Measurements from ENCODE around the gene TRIM26. TPM values are rescaled to one million over a fixed set of nuclear protein-coding genes. Genes with fewer than 3 reads are reported as not detected.

Gene TRIM26
- total and polyA plus RNA-seq, 4 donors = 32.1 to 51.4 (median 38.1) TPM

GRCh38 chr6:30180145-30180544, 33.1 kb downstream of the TRIM26 start:
- Histone ChIP-seq H3K9me3 (ENCODE audit: control insufficient read depth in 4 of 4, insufficient read depth in 3 of 4, low read length in 3 of 4) (no peaks in the 10 kb centered on the region), H3K27me3 (ENCODE audit: control insufficient read depth in 3 of 3, insufficient read depth in 3 of 3, low read length in 2 of 3) (peaks cover 0 to 12% (median 2%) of the 10 kb centered on the region in 3 donors), H3K9ac (ENCODE audit: insufficient read depth in 1 of 2, low read length in 2 of 2) (no peak overlapping the region), H3K4me3 (no peak overlapping the region), H3K4me1 (ENCODE audit: control insufficient read depth in 5 of 5, insufficient read depth in 5 of 5, low read length in 5 of 5) (no peaks in the 10 kb centered on the region), H3K27ac (ENCODE audit: low read depth in 1 of 2, low read length in 1 of 2) (no peak overlapping the region), H3K36me3 (ENCODE audit: control insufficient read depth in 4 of 4, insufficient read depth in 4 of 4, low read length in 4 of 4) (peaks cover 2 to 9% (median 7%) of the 10 kb centered on the region in 4 donors)
- no peak for TF ChIP-seq CTCF (IDR thresholded peaks at IDR 0.05; ENCODE audit: control extremely low read depth, extremely low read depth)
- 88 to 93% methylated on average over 1 of the region's 1 CpG for WGBS, 2 donors
- DNase-seq (no peak), ATAC-seq (ENCODE audit: insufficient read depth, low FRiP score) (no peak)

- Histone ChIP-seq H3K36me3 (ENCODE audit: control insufficient read depth in 4 of 4, insufficient read depth in 4 of 4, low read length in 4 of 4) (peaks cover 0 to under 1% (median 0%) of the 10 kb centered on the region in 4 donors), H3K27ac (ENCODE audit: low read depth in 1 of 2, low read length in 1 of 2) (no peak overlapping the region), H3K27me3 (ENCODE audit: control insufficient read depth in 3 of 3, insufficient read depth in 3 of 3, low read length in 2 of 3) (peaks cover 0 to 25% (median 4%) of the 10 kb centered on the region in 3 donors), H3K4me1 (ENCODE audit: control insufficient read depth in 5 of 5, insufficient read depth in 5 of 5, low read length in 5 of 5) (no peaks in the 10 kb centered on the region), H3K4me3 (no peak overlapping the region), H3K9ac (ENCODE audit: insufficient read depth in 1 of 2, low read length in 2 of 2) (no peak overlapping the region), H3K9me3 (ENCODE audit: control insufficient read depth in 4 of 4, insufficient read depth in 3 of 4, low read length in 3 of 4) (no peaks in the 10 kb centered on the region)
- TF ChIP-seq CTCF (IDR thresholded peaks at IDR 0.05; ENCODE audit: control extremely low read depth, extremely low read depth) = no peak
- 39 to 98% methylated on average over 1 of the region's 1 CpG for WGBS, 2 donors
- no peak for DNase-seq
- no peak for ATAC-seq (ENCODE audit: insufficient read depth, low FRiP score)
Measured at GRCh38 chr6:30178837-30179236, 34.4 kb downstream of the TRIM26 start.

DNA sequence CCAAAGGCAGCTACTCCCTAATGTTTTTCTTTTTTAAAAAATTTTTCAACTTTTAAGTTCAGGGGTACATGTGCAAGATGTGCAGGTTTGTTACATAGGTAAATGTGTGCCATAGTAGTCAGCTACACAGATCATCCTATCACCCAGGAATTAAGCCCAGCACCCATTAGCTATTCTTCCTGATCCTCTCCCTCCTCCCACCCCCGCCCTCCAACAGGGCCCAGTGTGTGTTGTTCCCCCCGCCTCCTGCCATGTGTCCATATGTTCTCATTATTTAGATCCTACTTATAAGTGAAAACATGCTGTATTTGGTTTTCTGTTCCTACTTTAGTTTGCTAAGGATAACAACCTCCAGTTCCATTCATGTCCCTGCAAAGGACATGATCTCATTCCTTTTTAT, 37.4 kb downstream of the TRIM26 start:
- DNase-seq (no peak), ATAC-seq (ENCODE audit: insufficient read depth, low FRiP score) (no peak)
- H3K9ac ChIP-seq (ENCODE audit: insufficient read depth in 1 of 2, low read length in 2 of 2) = no peak overlapping the region
- WGBS, 2 donors = 84 to 87% methylated on average over 2 of the region's 2 CpGs
- H3K36me3 ChIP-seq (ENCODE audit: control insufficient read depth in 4 of 4, insufficient read depth in 4 of 4, low read length in 4 of 4) = no peaks in the 10 kb centered on the region
- peaks cover 3 to 51% (median 25%) of the 10 kb centered on the region in 3 donors for H3K27me3 ChIP-seq (ENCODE audit: control insufficient read depth in 3 of 3, insufficient read depth in 3 of 3, low read length in 2 of 3)
- H3K9me3 ChIP-seq (ENCODE audit: control insufficient read depth in 4 of 4, insufficient read depth in 3 of 4, low read length in 3 of 4) = no peaks in the 10 kb centered on the region
- H3K27ac ChIP-seq (ENCODE audit: low read depth in 1 of 2, low read length in 1 of 2) = no peak overlapping the region
- no peak for TF ChIP-seq CTCF (IDR thresholded peaks at IDR 0.05; ENCODE audit: control extremely low read depth, extremely low read depth)
- no peak overlapping the region for H3K4me3 ChIP-seq
- H3K4me1 ChIP-seq (ENCODE audit: control insufficient read depth in 5 of 5, insufficient read depth in 5 of 5, low read length in 5 of 5) = peaks cover 0 to 7% (median 0%) of the 10 kb centered on the region in 5 donors

DNA sequence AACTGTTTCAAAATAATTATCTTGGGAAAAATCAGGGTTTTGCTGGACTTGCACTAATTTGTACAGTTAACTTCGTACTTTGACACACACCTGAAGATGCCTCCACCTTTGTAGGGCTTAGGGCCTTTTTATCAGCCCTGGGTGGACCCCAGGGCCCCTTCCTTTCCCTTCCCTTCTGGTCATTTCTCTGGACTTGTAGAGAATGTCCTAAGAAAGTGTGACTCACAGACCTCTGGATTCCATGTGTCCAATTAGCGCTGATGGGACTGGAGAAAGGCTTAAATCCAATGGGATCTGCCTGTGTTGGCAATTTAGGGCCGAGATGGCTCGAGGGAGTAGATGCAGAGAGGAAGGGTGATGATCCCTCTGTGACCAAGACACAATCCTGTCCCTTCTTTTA, 40.5 kb downstream of the TRIM26 start:
- no peaks in the 10 kb centered on the region for H3K36me3 ChIP-seq (ENCODE audit: control insufficient read depth in 4 of 4, insufficient read depth in 4 of 4, low read length in 4 of 4)
- no peak overlapping the region for H3K27ac ChIP-seq (ENCODE audit: low read depth in 1 of 2, low read length in 1 of 2)
- peaks cover 7 to 78% (median 51%) of the 10 kb centered on the region in 3 donors for H3K27me3 ChIP-seq (ENCODE audit: control insufficient read depth in 3 of 3, insufficient read depth in 3 of 3, low read length in 2 of 3)
- no peak overlapping the region for H3K4me3 ChIP-seq
- H3K4me1 ChIP-seq (ENCODE audit: control insufficient read depth in 5 of 5, insufficient read depth in 5 of 5, low read length in 5 of 5) = peaks cover 0 to 7% (median 0%) of the 10 kb centered on the region in 5 donors
- no peak for ATAC-seq (ENCODE audit: insufficient read depth, low FRiP score)
- H3K9me3 ChIP-seq (ENCODE audit: control insufficient read depth in 4 of 4, insufficient read depth in 3 of 4, low read length in 3 of 4) = no peaks in the 10 kb centered on the region
- DNase-seq = no peak
- WGBS, 2 donors = 86 to 94% methylated on average over 4 of the region's 4 CpGs
- TF ChIP-seq CTCF (IDR thresholded peaks at IDR 0.05; ENCODE audit: control extremely low read depth, extremely low read depth) = no peak
- no peak overlapping the region for H3K9ac ChIP-seq (ENCODE audit: insufficient read depth in 1 of 2, low read length in 2 of 2)
